ENCODE data around the gene SIPA1L3. TPM values are rescaled to one million over a fixed set of nuclear protein-coding genes. Genes with fewer than 3 reads are reported as not detected.

SIPA1L3 gene
- polyA plus RNA-seq, 5 donors: 16.4 to 25.3 (median 24.9) TPM

Other genes with a start within 250 kb of the SIPA1L3 start
- gene ZNF607, start 187.4 kb upstream of the SIPA1L3 start, polyA plus RNA-seq (ENCODE audit: insufficient read depth in 1 of 5, insufficient read length in 5 of 5, low replicate concordance in 1 of 5): 10 to 100 TPM in 4 of 5 donors, 1 to 10 TPM in 1; 9.4 to 14.1 (median 11.7) TPM
- gene ZNF573, start 127.6 kb upstream of the SIPA1L3 start, polyA plus RNA-seq (ENCODE audit: insufficient read depth in 1 of 5, insufficient read length in 5 of 5, low replicate concordance in 1 of 5): 10 to 100 TPM in 4 of 5 donors, 1 to 10 TPM in 1; 8.5 to 26.3 (median 19.6) TPM
- gene WDR87, start 614 bp upstream of the SIPA1L3 start, polyA plus RNA-seq (ENCODE audit: insufficient read depth in 1 of 5, insufficient read length in 5 of 5, low replicate concordance in 1 of 5): under 1 TPM; 0.01 to 0.04 (median 0.03) TPM

All from right lung (tissue), 5 donors.